Measurements from ENCODE around the gene LRRIQ1. TPM values are rescaled to one million over a fixed set of nuclear protein-coding genes. Genes with fewer than 3 reads are reported as not detected.

Gene LRRIQ1
- total RNA-seq, 1 experiment from 2014 or later = 0.39 TPM

DNA sequence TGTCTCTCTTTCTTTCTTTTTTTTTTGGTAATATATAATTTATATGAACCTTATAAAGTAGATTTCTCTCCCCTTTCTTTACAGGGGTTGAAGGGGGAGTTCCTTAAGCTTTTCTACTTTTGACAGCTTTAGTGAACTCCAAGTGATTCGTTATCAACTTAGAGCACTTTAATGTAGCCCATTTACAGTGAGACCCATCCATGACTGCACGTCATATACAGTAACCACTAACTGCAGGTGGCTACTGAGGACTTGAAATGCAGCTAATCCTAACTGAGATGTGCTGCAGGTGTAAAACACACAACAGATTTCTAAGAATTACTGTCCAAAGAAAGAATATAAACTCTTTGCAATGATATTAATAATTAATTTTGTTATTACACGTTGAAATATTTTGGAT is 582 bp downstream of the LRRIQ1 start:
- WGBS (ENCODE audit: extremely low coverage, insufficient read length, low lambda C conversion rate) = no CpG with 5 or more reads among the region's 3 CpGs
- no peaks in the 10 kb centered on the region for H3K4me1 ChIP-seq (ENCODE audit: insufficient read depth, low read length)
- H3K79me1 ChIP-seq (ENCODE audit: insufficient read depth, low read depth, low read length, poor library complexity, severe bottlenecking) = no peaks in the 10 kb centered on the region
- H3T11ph ChIP-seq (ENCODE audit: low read length) = no peak overlapping the region
- no peaks in the 10 kb centered on the region for H3K36me3 Mint-ChIP-seq (ENCODE audit: insufficient read depth in 1 of 3, low read depth in 3 of 3)
- peak overlapping the region in 2 of 3 experiments; percentile 86 to 99; a peak in 2 of 7 replicates for H3K27ac Mint-ChIP-seq
- H3K4me3 Mint-ChIP-seq = peak overlapping the region; percentile 87 to 91
- no peaks in the 10 kb centered on the region for H3K9me3 ChIP-seq (ENCODE audit: control insufficient read depth, low read depth, low read length)
- no peak overlapping the region for H3K23ac ChIP-seq (ENCODE audit: insufficient read length, low read depth, low read length)
- H3K9me3 Mint-ChIP-seq = no peaks in the 10 kb centered on the region
- no peak overlapping the region for H4K8ac ChIP-seq (replicated peaks; ENCODE audit: insufficient read length, low read depth, low read length)
- no peak overlapping the region for H4K91ac ChIP-seq (ENCODE audit: insufficient read length, low read depth, low read length)
- H3K4me1 Mint-ChIP-seq = peaks cover 0 to 5% of the 10 kb centered on the region in 2 experiments; a peak in 1 of 4 replicates
- no peak overlapping the region for H4K5ac ChIP-seq (ENCODE audit: insufficient read length, low read depth, low read length)
- DNase-seq = no peak
- no peaks in the 10 kb centered on the region for H3K27me3 ChIP-seq (ENCODE audit: insufficient read depth, low read length)
- H3K27ac ChIP-seq (ENCODE audit: insufficient read length, low read depth, low read length) = no peak overlapping the region
- peak overlapping the region; percentile 58 for H3K4me2 ChIP-seq (ENCODE audit: insufficient read depth, insufficient read length, low read length)
- no peak overlapping the region for H3K56ac ChIP-seq (ENCODE audit: insufficient read length, low read depth, low read length)
- H3K27me3 Mint-ChIP-seq (ENCODE audit: low read depth) = no peaks in the 10 kb centered on the region; the same call in 1 of the 2 replicates
- TF ChIP-seq, protein P1, sequence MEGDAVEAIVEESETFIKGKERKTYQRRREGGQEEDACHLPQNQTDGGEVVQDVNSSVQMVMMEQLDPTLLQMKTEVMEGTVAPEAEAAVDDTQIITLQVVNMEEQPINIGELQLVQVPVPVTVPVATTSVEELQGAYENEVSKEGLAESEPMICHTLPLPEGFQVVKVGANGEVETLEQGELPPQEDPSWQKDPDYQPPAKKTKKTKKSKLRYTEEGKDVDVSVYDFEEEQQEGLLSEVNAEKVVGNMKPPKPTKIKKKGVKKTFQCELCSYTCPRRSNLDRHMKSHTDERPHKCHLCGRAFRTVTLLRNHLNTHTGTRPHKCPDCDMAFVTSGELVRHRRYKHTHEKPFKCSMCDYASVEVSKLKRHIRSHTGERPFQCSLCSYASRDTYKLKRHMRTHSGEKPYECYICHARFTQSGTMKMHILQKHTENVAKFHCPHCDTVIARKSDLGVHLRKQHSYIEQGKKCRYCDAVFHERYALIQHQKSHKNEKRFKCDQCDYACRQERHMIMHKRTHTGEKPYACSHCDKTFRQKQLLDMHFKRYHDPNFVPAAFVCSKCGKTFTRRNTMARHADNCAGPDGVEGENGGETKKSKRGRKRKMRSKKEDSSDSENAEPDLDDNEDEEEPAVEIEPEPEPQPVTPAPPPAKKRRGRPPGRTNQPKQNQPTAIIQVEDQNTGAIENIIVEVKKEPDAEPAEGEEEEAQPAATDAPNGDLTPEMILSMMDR (conservative IDR thresholded peaks at IDR 0.05) = no peak
- H3K18ac ChIP-seq (ENCODE audit: insufficient read length, low read depth, low read length) = no peak overlapping the region
- H3K14ac ChIP-seq (ENCODE audit: insufficient read depth, low read length) = no peak overlapping the region
- no peak overlapping the region for H2BK120ac ChIP-seq (ENCODE audit: low read depth, low read length, poor library complexity, severe bottlenecking)
- no peak overlapping the region for H2BK20ac ChIP-seq (ENCODE audit: low read depth, low read length, poor library complexity, severe bottlenecking)
- no peak overlapping the region for H2BK5ac ChIP-seq (ENCODE audit: insufficient read length, low read length)
- H2BK12ac ChIP-seq (ENCODE audit: insufficient read length, low read depth, low read length) = no peak overlapping the region
- no peak overlapping the region for H2AK5ac ChIP-seq (ENCODE audit: insufficient read length, low read length)
- H3K23me2 ChIP-seq (ENCODE audit: insufficient read length, low read depth, low read length, poor library complexity, severe bottlenecking) = no peaks in the 10 kb centered on the region
- no peak overlapping the region for H3K4ac ChIP-seq (ENCODE audit: low read depth, low read length)
- no peaks in the 10 kb centered on the region for H4K20me1 ChIP-seq (ENCODE audit: control insufficient read depth, insufficient read depth, insufficient read length)
- H3K9ac ChIP-seq (ENCODE audit: extremely low read depth, insufficient read length, low read length) = no peak overlapping the region
- no peaks in the 10 kb centered on the region for H3K79me2 ChIP-seq (ENCODE audit: insufficient read depth, low read length)
- H2AFZ ChIP-seq (ENCODE audit: low read length) = no peak overlapping the region
- no peak overlapping the region for H2BK15ac ChIP-seq (ENCODE audit: low read depth, low read length)
